Esophagus muscularis mucosa (tissue), 4 donors: Measurements from ENCODE around the gene CENPX. TPM values are rescaled to one million over a fixed set of nuclear protein-coding genes. Genes with fewer than 3 reads are reported as not detected.

Source experiments
- DNase-seq: peaks from one replicate; pipeline ENCODE4 v3.0.0-alpha.2; 2017; ENCODE audit errors: extremely low spot score
- H3K27ac ChIP-seq, 4 donors: fragments of 200-600 bp; sonication (generic); replicated peaks in 1 of 4; 1 replicate in 3 of 4; 2 replicates in 1 of 4; pipeline ENCODE4 v1.5.1; 2016 to 2019; ENCODE audit warnings: mild to moderate bottlenecking in 1 of 4
- H3K27me3 ChIP-seq, 4 donors: fragments of 200-600 bp; sonication (generic); one replicate each; pipeline versions ENCODE4 v1.5.1 to v1.6.0; 2016 to 2019
- H3K36me3 ChIP-seq, 4 donors: fragments of 200-600 bp; sonication (generic); one replicate each; pipeline ENCODE4 v1.5.1; 2016 to 2019
- H3K4me1 ChIP-seq, 4 donors: fragments of 200-600 bp; sonication (generic); one replicate each; pipeline ENCODE4 v1.5.1; 2016 to 2019
- H3K4me3 ChIP-seq, 4 donors: fragments of 200-600 bp; sonication (generic); 1 replicate in 2 of 4; 2 replicates in 2 of 4; pipeline ENCODE4 v1.5.1; 2016 to 2019; ENCODE audit warnings: mild to moderate bottlenecking in 4 of 4, moderate library complexity in 1 of 4
- H3K9me3 ChIP-seq, 4 donors: fragments of 200-600 bp; sonication (generic); 1 replicate in 3 of 4; 2 replicates in 1 of 4; pipeline ENCODE4 v1.5.1; 2016 to 2019
- CTCF ChIP-seq, 3 experiments: fragments of 200-600 bp in 2 of 3; fragments of 450-650 bp in 1 of 3; sonication (generic) in 2 of 3; IDR thresholded peaks; one replicate each; pipeline ENCODE4 v1.5.1; 2017 to 2019; ENCODE audit warnings: antibody characterized with exemption in 3 of 3, mild to moderate bottlenecking in 2 of 3, moderate library complexity in 1 of 3
- EP300 ChIP-seq: sonication (generic); formaldehyde crosslinking; IDR thresholded peaks from one replicate; pipeline ENCODE4 v1.6.1; 2017; ENCODE audit warnings: antibody characterized with exemption
- POLR2A ChIP-seq: fragments of 450-650 bp; IDR thresholded peaks from one replicate; pipeline ENCODE4 v1.6.1; 2017; ENCODE audit warnings: antibody characterized with exemption, moderate library complexity, mild to moderate bottlenecking, low read depth
- POLR2AphosphoS5 ChIP-seq, 2 donors: sonication (generic); formaldehyde crosslinking; IDR thresholded peaks; one replicate each; pipeline ENCODE4 v1.6.1; 2017; ENCODE audit warnings: antibody characterized with exemption in 2 of 2
- WGBS: methylation state at CpG from one replicate; pipeline ENCODE4 v1.1.5; 2018; 5-methylcytosine and 5-hydroxymethylcytosine counted together
- intact Hi-C: fragments of 100-400 bp; cut with DNase I; formaldehyde crosslinking; loops from one replicate; pipeline ENCODE4 v1.15.1; 2023
- total RNA-seq, 4 donors: library from RNA; depleted of rRNA; stranded (reverse); fragments of >200 nt; gene quantifications; one replicate each; pipeline versions ENCODE4 v1.1.0 to v1.2.1, GENCODE V29; 2016

Gene CENPX
- total RNA-seq, 4 donors from 2014 or later, result 62.5 to 109 (median 95.5) TPM

GRCh38 chr17:82018989-82019689 is 3.5 kb downstream of the CENPX start:
- H3K9me3 ChIP-seq, result no peaks in the 10 kb centered on the region
- no peaks in the 10 kb centered on the region for H3K27me3 ChIP-seq
- peaks cover 3 to 25% (median 18%) of the 10 kb centered on the region in 4 donors for H3K36me3 ChIP-seq
- H3K27ac ChIP-seq, result no peak overlapping the region
- H3K4me1 ChIP-seq, result peaks cover 24 to 40% (median 33%) of the 10 kb centered on the region in 4 donors
- DNase-seq, result no peak
- WGBS, result 93% methylated on average over 21 of the region's 33 CpGs
- no peak overlapping the region for H3K4me3 ChIP-seq
- TF ChIP-seq EP300 (no peak), POLR2AphosphoS5 (IDR thresholded peaks at IDR 0.05) (no peak), POLR2A (no peak), CTCF (IDR thresholded peaks at IDR 0.05) (no peak)
- intact Hi-C loops, result no loop called here

- H3K27me3 ChIP-seq, result no peaks in the 10 kb centered on the region
- no peak overlapping the region for H3K4me3 ChIP-seq
- H3K27ac ChIP-seq, result no peak overlapping the region
- 66% methylated on average over 14 of the region's 19 CpGs for WGBS
- H3K4me1 ChIP-seq, result peaks cover 17 to 33% (median 26%) of the 10 kb centered on the region in 4 donors
- TF ChIP-seq POLR2AphosphoS5 (IDR thresholded peaks at IDR 0.05), result no peak
- no peak for TF ChIP-seq POLR2A
- no peak for TF ChIP-seq CTCF (IDR thresholded peaks at IDR 0.05)
- no peak for TF ChIP-seq EP300
- intact Hi-C loops, result no loop called here
- no peaks in the 10 kb centered on the region for H3K9me3 ChIP-seq
- DNase-seq, result no peak
- H3K36me3 ChIP-seq, result peaks cover 3 to 25% (median 18%) of the 10 kb centered on the region in 4 donors
Measured at GRCh38 chr17:82018152-82018988, 4.3 kb downstream of the CENPX start.

GRCh38 chr17:82017612-82018151 is 5.0 kb downstream of the CENPX start:
- no peak overlapping the region for H3K4me3 ChIP-seq
- peaks cover 3 to 26% (median 19%) of the 10 kb centered on the region in 4 donors for H3K36me3 ChIP-seq
- WGBS, result 100% methylated on average over 2 of the region's 13 CpGs
- peaks cover 21 to 31% (median 26%) of the 10 kb centered on the region in 4 donors for H3K4me1 ChIP-seq
- TF ChIP-seq EP300 (no peak), CTCF (IDR thresholded peaks at IDR 0.05) (no peak), POLR2AphosphoS5 (IDR thresholded peaks at IDR 0.05) (no peak), POLR2A (no peak)
- no peaks in the 10 kb centered on the region for H3K9me3 ChIP-seq
- H3K27me3 ChIP-seq, result no peaks in the 10 kb centered on the region
- DNase-seq, result no peak
- intact Hi-C loops, result no loop called here
- no peak overlapping the region for H3K27ac ChIP-seq

GRCh38 chr17:82016875-82017459 is 5.7 kb downstream of the CENPX start:
- no peak for DNase-seq
- Histone ChIP-seq H3K36me3 (peaks cover 3 to 33% (median 23%) of the 10 kb centered on the region in 4 donors), H3K9me3 (no peaks in the 10 kb centered on the region), H3K27me3 (no peaks in the 10 kb centered on the region), H3K4me3 (no peak overlapping the region), H3K4me1 (peaks cover 21 to 26% (median 21%) of the 10 kb centered on the region in 4 donors), H3K27ac (no peak overlapping the region)
- TF ChIP-seq CTCF (IDR thresholded peaks at IDR 0.05) (no peak), EP300 (no peak), POLR2A (no peak), POLR2AphosphoS5 (IDR thresholded peaks at IDR 0.05) (no peak)
- 95% methylated on average over 4 of the region's 24 CpGs for WGBS
- intact Hi-C loops, result no loop called here
